ENCODE results near the gene TNFRSF1A.
A peak's percentile ranks its signal among the peaks of the same experiment; 100 is the strongest.

The TNFRSF1A gene

GRCh38 chr12:6368906-6369525, 27.1 kb upstream of the TNFRSF1A start:
- ChIA-PET CTCF (no interaction called here), POLR2A (interaction anchor here (0.6 to 2.1 kb wide), 3 partner anchors 33 to 199 kb away, joined by 3 to 15 read pairs (median 3); partner anchors contain the start of gene NOP2)
- TF ChIP-seq FOXK2 (IDR thresholded peaks at IDR 0.05): no peak
- TF ChIP-seq FOXM1 (IDR thresholded peaks at IDR 0.05; ENCODE audit: borderline replicate concordance): no peak
- no peak for TF ChIP-seq CTBP1 (IDR thresholded peaks at IDR 0.05; ENCODE audit: borderline replicate concordance)
- no peak for TF ChIP-seq NFRKB (IDR thresholded peaks at IDR 0.05)
- no peak for TF ChIP-seq LEF1 (IDR thresholded peaks at IDR 0.05; ENCODE audit: borderline replicate concordance)
- TF ChIP-seq ZNF384 (IDR thresholded peaks at IDR 0.05): no peak
- TF ChIP-seq, protein P1, sequence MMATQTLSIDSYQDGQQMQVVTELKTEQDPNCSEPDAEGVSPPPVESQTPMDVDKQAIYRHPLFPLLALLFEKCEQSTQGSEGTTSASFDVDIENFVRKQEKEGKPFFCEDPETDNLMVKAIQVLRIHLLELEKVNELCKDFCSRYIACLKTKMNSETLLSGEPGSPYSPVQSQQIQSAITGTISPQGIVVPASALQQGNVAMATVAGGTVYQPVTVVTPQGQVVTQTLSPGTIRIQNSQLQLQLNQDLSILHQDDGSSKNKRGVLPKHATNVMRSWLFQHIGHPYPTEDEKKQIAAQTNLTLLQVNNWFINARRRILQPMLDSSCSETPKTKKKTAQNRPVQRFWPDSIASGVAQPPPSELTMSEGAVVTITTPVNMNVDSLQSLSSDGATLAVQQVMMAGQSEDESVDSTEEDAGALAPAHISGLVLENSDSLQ (IDR thresholded peaks at IDR 0.05): no peak
- no peak for TF ChIP-seq SUZ12 (IDR thresholded peaks at IDR 0.05)
- TF ChIP-seq SP1 (IDR thresholded peaks at IDR 0.05): no peak
- no peak for TF ChIP-seq ARNT (IDR thresholded peaks at IDR 0.05)
- TF ChIP-seq BHLHE40 (IDR thresholded peaks at IDR 0.05; ENCODE audit: borderline replicate concordance): no peak
- TF ChIP-seq ELF4 (IDR thresholded peaks at IDR 0.05): no peak
- TF ChIP-seq FOXA1 (IDR thresholded peaks at IDR 0.05): no peak
- no peak for TF ChIP-seq HDGF (IDR thresholded peaks at IDR 0.05; ENCODE audit: borderline replicate concordance)
- no peak for TF ChIP-seq TARDBP (IDR thresholded peaks at IDR 0.05)
- DNase-seq (ENCODE audit: extremely low spot score): no peak

DNA sequence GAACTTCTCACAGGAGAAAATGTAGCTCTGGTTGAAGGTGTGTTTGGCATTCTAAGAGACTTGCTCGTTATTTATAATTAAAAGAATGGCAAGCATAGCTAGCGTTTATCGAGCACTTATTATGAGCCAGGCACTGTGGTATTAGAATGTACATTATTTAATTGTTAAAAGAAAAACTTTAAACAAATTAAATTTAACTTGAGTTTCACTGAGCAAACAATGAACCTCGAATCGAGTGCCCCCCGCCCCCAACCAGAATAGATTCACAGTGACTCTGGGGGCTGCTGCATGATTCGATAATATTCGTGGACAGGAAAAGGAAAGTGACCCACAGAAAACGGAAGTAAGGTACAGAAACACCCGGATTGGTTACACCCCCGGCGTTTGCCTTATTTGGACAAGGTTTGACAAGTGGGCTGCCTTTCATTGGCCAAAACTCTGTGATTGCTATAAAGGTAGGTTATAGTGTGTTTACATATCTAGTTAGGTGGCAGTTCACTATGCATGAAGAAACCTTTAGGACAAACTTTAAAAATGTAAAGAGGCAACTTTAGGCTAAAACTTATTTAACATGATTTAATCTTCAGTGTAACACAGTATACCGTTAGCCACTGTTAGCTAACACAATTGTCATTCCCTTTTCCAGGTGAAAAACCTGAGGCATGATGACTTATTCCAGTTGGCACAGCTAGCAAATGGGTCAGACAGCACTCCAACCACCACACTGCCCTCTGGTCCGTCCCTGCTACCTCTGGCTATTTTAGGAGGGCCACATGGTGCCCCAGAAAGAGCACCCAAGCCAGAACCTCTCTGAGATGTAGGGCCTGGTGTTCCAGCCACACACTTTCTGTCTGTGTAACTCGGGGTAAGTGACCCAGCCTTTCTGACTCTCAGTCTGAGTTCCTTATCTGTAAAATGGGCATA, 26.4 kb upstream of the TNFRSF1A start:
- ChIA-PET POLR2A (interaction anchor here (0.8 to 2.1 kb wide), 4 partner anchors 12 to 200 kb away, joined by 3 to 15 read pairs (median 4); partner anchors contain the start of gene NOP2), CTCF (interaction anchor here (1.1 to 2.0 kb wide), 5 partner anchors 9 to 42 kb away, joined by 3 to 14 read pairs (median 6); no protein-coding TSS in a partner anchor)
- DNase-seq (ENCODE audit: extremely low spot score): no peak
- no peak for TF ChIP-seq ZNF384 (IDR thresholded peaks at IDR 0.05)
- no peak for TF ChIP-seq NFRKB (IDR thresholded peaks at IDR 0.05)

- ChIA-PET CTCF (interaction anchor here (0.6 to 2.0 kb wide), 7 partner anchors 8 to 98 kb away, joined by 3 to 14 read pairs (median 6); no protein-coding TSS in a partner anchor), POLR2A (interaction anchor here (0.8 to 2.1 kb wide), 4 partner anchors 11 to 201 kb away, joined by 3 to 15 read pairs (median 4); partner anchors contain the start of gene NOP2)
- peak; percentile 59 for DNase-seq (ENCODE audit: extremely low spot score)
- TF ChIP-seq ZNF384 (IDR thresholded peaks at IDR 0.05): peak; percentile 40; the same call in 1 of the 2 replicates
- TF ChIP-seq ARNT (IDR thresholded peaks at IDR 0.05): no peak
Measured at GRCh38 chr12:6367065-6367968, 25.4 kb upstream of the TNFRSF1A start.

GRCh38 chr12:6364044-6364374, 22.1 kb upstream of the TNFRSF1A start:
- CTCF ChIA-PET: interaction anchor here (0.6 to 1.9 kb wide), 6 partner anchors 10 to 41 kb away, joined by 3 to 8 read pairs (median 4); no protein-coding TSS in a partner anchor
- TF ChIP-seq, protein P1 (IDR thresholded peaks at IDR 0.05): no peak
- TF ChIP-seq TARDBP (IDR thresholded peaks at IDR 0.05) (no peak), ZNF384 (IDR thresholded peaks at IDR 0.05) (no peak), HDGF (IDR thresholded peaks at IDR 0.05; ENCODE audit: borderline replicate concordance) (no peak), CTBP1 (IDR thresholded peaks at IDR 0.05; ENCODE audit: borderline replicate concordance) (no peak), FOXM1 (IDR thresholded peaks at IDR 0.05; ENCODE audit: borderline replicate concordance) (no peak), ARNT (IDR thresholded peaks at IDR 0.05) (no peak)
- POLR2A ChIA-PET: interaction anchor here (1.2 to 1.9 kb wide), 7 partner anchors 8 to 28 kb away, joined by 4 to 19 read pairs (median 6); partner anchors contain the start of gene TNFRSF1A
- DNase-seq (ENCODE audit: extremely low spot score): no peak

- CTCF ChIA-PET: interaction anchor here (0.6 to 1.9 kb wide), 7 partner anchors 11 to 41 kb away, joined by 3 to 8 read pairs (median 5); no protein-coding TSS in a partner anchor
- DNase-seq (ENCODE audit: extremely low spot score): peak; percentile 87
- 0 out of 2 replicates have a peak, but pooled peaks have one; percentile 2 for TF ChIP-seq L3MBTL2 (conservative IDR thresholded peaks at IDR 0.05)
- TF ChIP-seq, protein P1 (IDR thresholded peaks at IDR 0.05): no peak
- POLR2A ChIA-PET: interaction anchor here (0.6 to 1.9 kb wide), 11 partner anchors 9 to 102 kb away, joined by 4 to 19 read pairs (median 6); partner anchors contain the start of gene TNFRSF1A
Measured at GRCh38 chr12:6363330-6364043, 21.6 kb upstream of the TNFRSF1A start.
